ENCODE data around the gene STEAP1.
"Not testable (repeated sequence)": the region's sequence is repeated elsewhere in the genome, so short reads cannot be mapped to it uniquely, and the experiment has no call there.

The STEAP1 gene

DNA sequence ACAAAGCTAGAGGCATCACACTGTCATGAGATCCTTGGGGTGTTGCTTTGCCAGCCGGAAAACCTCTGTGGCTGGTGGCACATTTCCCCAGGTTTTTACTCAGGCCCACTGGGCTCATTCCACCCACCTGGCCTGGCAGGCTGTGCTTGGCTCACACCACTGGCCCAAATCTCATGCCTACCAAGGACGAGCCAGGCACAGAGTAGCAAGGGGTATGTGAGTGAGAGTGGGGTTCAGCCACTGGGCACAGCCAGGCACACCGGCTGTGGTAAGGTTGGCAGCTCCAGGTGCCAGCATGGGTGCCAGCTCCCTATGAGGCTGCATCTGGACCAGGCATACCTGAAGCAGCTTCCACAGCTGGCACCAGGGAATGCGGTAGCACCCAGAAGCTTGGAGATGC lies 21.4 kb downstream of the STEAP1 start:
- no peak for DNase-seq

DNA sequence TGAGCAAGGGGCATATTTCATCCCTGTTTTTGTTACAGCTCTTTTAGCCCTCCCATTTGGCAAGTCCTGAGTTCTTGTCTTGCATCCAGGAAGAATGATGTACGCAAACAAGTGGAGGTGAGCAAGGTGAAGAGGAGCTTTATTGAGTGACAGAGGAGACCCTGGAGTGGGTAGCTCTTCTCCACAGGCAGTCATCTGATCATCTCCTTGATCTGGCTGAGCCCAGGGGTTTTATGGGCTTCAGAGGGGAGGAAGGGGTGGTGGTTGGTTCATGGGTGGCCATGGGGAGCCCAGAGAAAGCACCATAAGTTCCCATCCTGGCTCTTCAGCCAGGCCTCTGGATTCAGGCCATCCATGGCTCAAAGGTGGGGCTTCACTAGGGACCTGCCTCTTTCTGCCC lies 21.9 kb downstream of the STEAP1 start:
- DNase-seq = no peak

GRCh38 chr7:90178166-90178565 lies 23.9 kb downstream of the STEAP1 start:
- no peak for DNase-seq

GRCh38 chr7:90178679-90179278 lies 24.5 kb downstream of the STEAP1 start:
- no peak for DNase-seq

- no peak for DNase-seq
Observed at GRCh38 chr7:90180011-90180585, 25.8 kb downstream of the STEAP1 start.

DNA sequence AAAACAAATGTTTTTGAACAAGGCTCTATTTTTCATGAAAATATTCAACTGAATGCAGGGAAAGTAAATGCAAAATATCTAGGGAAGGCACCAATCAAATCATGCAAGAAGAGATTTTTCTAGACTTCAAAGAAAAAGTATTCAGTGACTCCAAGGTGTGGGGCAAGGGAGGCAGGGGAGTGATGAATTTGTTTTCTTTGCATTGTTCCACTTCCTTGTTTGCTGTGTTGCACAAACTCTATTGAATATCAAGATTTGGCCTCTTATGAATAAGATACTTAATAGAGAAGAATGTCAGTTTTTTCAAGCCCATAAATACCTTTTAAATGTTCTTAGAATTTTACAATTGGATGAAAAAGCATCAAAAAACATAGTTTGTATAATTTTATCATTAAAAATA lies 26.4 kb downstream of the STEAP1 start:
- no peak for DNase-seq

DNA sequence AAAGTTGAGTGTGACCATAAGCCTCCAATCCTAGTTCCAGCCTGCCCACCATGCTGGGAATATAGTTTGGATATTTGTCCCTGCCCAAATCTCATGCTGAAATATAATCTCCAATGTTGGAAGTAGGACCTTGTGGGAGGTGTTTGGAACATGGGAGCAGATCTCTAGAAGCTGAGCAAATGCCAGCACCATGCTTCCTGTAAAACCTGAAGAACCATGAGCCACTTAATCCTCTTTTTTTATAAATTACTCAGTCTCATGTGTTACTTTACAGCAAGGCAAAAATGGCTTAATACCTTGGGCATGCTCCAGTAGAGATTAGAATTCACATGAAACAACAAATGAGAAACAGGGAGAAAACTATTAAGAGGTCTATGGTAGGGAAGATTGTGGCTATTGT lies 27.2 kb downstream of the STEAP1 start:
- DNase-seq = no peak

DNA sequence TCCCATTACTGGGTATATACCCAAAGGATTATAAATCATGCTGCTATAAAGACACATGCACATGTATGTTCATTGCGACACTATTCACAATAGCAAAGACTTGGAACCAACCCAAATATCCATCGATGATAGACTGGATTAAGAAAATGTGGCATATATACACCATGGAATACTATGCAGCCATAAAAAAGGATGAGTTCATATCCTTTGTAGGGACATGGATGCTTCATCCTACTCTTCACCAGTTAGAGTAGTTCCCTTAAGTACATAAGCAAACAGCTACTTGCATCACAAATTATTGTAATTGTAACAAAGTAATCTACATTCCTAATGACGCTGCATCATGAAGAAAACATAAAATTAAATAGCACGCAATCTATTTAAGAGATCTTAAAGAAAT lies 32.0 kb downstream of the STEAP1 start:
- DNase-seq = not testable (repeated sequence)

DNA sequence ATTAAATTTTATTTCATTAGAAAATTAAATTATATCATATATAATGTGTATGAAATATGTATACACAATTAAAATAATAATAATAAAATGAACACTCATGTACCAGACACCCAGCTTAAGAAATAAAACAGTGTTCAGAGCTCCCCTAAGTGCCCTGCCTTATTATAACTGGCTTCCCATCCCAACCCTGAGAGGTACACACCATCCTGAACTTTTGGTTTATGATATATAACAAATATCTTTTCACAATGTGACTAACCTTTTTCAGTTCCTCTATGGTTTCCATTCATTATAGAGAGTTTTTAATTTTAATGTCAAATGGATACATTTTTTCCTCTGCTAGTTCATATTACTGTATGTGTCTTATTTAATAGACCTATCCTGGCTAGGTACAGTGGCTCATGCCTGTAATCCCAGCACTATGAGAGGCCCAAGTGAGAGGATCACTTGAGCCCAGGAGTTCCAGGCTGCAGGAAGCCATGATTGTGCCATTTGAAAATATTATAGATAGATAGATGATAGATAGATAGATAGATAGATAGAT lies 33.3 kb downstream of the STEAP1 start:
- no peak for DNase-seq

GRCh38 chr7:90188281-90188680 lies 34.0 kb downstream of the STEAP1 start:
- no peak for DNase-seq

DNA sequence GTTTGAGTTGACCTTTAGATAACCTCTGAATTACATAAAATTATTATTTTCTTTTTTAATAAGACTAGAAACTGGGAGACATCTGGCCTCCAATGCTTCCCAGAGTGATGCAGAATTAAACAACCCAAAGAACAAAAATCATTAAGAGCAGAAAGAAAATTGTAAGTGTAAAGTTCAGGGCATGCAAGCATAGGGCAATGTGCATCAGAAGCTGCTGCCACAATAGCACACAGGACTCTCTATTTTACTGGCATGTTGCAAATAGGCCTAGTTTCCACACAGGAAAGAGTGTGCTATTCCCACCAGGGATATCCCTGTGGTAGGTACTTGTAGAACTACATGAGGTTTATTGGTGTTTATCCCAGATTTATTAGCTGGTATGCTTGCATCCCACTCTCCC lies 36.7 kb downstream of the STEAP1 start:
- DNase-seq = no peak

DNA sequence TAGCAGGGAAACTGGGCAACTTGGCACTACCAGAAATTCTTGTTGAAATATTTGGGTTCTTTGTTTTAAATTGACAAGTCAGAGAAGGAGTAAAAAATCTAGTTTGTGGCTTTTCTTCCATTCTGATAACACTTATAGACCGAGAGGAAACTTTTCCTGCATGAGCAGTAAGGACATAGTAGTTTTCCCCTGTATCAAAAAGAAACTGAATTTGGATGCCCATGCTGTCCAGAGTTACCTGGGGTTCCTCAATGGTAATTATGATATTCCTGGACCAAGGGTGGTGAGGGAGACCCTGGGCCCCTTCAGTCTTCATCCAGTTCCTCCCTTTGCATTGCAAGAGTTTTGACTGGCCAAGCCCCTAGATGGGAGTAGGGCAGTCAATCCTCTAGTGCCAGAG lies 37.4 kb downstream of the STEAP1 start:
- DNase-seq = no peak

DNA sequence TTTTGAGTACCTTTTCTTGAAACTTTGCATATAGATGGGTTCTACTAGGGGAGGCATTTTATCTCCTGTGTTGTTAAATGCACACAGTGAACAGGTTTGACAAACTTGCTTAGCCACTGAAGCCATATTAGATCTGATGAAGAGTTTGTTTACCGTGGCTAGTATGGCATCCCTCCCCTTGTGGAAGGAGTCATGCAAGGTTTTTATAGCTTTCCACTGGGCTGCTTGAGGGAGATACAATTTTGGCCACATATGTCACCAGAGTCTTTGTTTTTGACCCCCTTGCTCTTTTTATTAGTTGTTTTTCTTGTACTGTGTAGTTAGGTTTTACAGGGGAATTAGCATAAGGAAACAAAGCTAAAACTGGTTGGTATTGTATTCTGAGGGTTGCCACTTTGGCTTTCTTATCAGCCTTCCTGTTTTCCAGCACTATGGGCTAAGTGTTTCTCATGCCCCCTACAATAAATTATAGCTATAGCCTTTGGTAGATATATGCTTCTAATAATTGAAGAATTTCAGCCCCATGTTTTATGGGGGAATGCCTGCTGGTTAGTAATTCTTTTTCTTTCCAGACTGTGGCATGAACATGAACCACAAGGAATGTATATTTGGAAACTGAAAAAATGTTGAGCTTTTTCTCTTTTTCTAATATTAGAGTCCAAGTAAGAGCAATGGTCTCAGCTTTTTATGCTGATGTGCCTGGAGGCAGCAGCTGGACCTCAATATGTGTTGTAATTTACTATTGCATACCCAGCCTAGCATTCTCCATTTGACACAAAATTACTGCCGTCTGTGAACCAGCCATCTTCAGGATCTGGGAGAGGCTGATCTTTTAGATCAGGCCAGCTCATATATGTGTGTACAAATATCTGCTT lies 38.8 kb downstream of the STEAP1 start:
- no peak for DNase-seq

DNA sequence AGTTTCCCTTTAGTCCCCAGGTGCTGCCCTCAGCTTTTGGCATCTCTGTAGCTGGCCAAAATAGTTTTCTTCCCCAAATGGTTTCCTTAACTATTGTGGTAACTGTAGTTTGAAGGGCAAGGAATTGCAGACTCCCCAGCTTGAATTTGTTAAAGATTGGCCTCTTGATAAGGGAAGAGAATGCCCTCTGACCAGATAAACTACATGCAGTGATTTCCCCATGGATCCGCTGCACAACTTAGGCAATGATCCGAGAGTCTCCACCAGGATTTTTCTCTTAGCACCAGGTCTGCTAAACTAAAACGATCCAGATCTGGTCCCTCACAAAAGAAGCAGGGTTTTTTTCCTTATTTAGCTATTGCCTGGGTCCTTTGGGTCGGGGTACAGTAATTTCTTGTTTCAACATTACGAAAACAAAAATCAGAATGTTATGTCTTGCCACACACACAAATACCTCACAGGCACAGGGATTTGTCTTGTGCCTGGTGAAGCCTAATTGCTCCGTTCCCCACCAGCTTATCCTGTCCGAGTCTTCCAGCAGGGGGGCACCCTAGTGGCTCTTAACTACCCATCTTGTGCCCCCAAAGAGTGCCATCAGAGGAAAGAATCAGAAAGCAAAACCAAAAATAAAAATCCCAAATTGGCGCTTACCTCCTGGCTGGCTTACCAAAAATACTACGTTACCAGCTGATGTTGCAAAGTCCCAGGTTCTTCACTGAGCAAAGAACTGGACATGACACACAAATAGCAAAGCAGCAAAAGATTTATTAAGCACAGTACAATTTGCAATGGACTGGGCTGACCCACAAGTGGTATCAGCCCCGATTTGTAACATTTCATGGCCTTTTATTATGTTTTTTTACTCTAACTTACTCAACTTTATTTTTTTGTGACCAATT lies 40.9 kb downstream of the STEAP1 start:
- no peak for DNase-seq

- DNase-seq = no peak
Observed at GRCh38 chr7:90201500-90202195, 47.4 kb downstream of the STEAP1 start.

DNA sequence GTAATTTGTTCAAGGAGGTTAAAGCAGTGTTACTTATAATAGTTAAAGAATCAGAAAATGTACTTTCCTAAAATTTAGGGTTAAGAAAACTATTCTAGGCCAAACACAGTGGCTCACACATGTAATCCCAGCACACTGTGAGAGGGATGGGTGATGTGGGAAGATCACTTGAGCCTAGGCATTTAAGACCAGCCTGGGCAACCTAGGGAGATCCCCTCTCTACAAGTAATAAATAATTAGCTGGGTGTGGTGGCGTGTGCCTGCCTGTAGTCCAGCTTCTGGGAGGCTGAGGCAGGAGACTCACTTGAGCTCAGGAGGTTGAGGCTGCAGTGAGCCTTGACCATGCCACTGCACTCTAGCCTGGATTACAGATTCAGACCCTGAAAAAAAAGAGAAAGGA lies 53.7 kb downstream of the STEAP1 start:
- DNase-seq = no peak

DNA sequence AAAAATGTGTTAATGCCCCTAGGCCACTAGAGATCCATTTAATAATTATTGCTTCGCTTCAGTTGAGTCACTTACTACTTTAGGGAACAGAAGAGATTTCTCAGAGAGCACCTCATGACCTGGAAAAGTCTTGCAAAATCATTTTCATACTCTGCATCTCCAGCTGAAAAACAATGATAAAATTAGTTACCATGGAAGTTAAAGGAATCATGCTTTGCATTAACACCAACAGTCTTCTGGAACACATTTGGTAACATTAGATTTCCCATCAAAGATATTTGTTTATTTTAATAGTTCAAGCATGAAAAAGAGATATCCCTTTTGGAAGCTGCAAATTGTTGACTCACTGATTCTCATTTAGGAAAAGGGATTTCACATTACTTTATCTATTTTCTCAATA lies 55.5 kb downstream of the STEAP1 start:
- no peak for DNase-seq

- no peak for DNase-seq
Observed at GRCh38 chr7:90210475-90210874, 56.2 kb downstream of the STEAP1 start.

- DNase-seq = no peak
Observed at GRCh38 chr7:90210981-90211380, 56.7 kb downstream of the STEAP1 start.

- peak; percentile 65 for DNase-seq
Observed at GRCh38 chr7:90211391-90212148, 57.3 kb downstream of the STEAP1 start, which contains the start of gene STEAP2. Gene STEAP2, plus strand, starts transcription at chr7:90211740. Its CDS starts 13,343 bp downstream, at chr7:90225083.

DNA sequence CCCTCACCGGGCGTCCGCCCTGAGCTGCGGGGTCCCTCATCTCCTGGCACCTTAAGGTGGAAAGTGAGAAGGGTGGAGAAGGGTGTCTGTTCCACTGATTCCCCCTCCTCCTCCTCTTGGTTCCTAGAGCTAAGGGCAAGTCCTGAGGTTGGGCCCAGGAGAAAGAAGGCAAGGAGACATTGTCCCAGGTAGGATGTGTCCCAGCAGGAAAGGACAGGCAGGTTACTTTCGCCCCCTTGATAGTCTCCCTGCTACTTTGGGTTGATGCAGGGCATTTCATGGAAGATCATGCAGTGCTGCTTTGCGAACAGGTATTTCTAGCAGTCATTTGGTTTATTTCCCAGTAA lies 57.9 kb downstream of the STEAP1 start:
- no peak for DNase-seq

All from activated CD8-positive, alpha-beta memory T cell treated with anti-CD3 and anti-CD28 coated beads for 24 hours (primary cell).